ENCODE data around the gene KCNA1. TPM values are rescaled to one million over a fixed set of nuclear protein-coding genes. Genes with fewer than 3 reads are reported as not detected.

The KCNA1 gene
- total and polyA plus RNA-seq, 8 donors = 0.19 TPM; not detected in 7

GRCh38 chr12:4934407-4935035, 24.8 kb downstream of the KCNA1 start:
- no peaks in the 10 kb centered on the region for H3K9me3 ChIP-seq
- no peak for ATAC-seq
- intact Hi-C loops (cut with DNase I) = no loop called here

GRCh38 chr12:4938900-4939299, 29.2 kb downstream of the KCNA1 start:
- no peaks in the 10 kb centered on the region for H3K9me3 ChIP-seq
- DNase-seq (no peak), FAIRE-seq (no peak), ATAC-seq (no peak)
- intact Hi-C loops (cut with DNase I) = no loop called here
- no peak overlapping the region for H3K27ac ChIP-seq
- 69 to 77% methylated on average over 7 of the region's 7 CpGs for WGBS, 2 donors
- peaks cover 0 to 11% (median 0%) of the 10 kb centered on the region in 4 donors for H3K27me3 ChIP-seq
- H3K4me3 ChIP-seq = no peak overlapping the region
- no peaks in the 10 kb centered on the region for H3K4me1 ChIP-seq
- H3K36me3 ChIP-seq = no peaks in the 10 kb centered on the region
- no peak for TF ChIP-seq CTCF (IDR thresholded peaks at IDR 0.05)

More at GRCh38 chr12:4934407-4935035, 24.8 kb downstream of the KCNA1 start:
- FAIRE-seq (no peak), DNase-seq (no peak)
- no peak for TF ChIP-seq CTCF (IDR thresholded peaks at IDR 0.05)
- Histone ChIP-seq H3K4me1 (no peaks in the 10 kb centered on the region), H3K36me3 (no peaks in the 10 kb centered on the region), H3K27me3 (peaks cover 0 to 21% (median 4%) of the 10 kb centered on the region in 4 donors), H3K4me3 (no peak overlapping the region), H3K27ac (no peak overlapping the region)
- 66 to 71% methylated on average over 2 of the region's 2 CpGs for WGBS, 2 donors

- WGBS, 2 donors = 62 to 76% methylated on average over 16 of the region's 16 CpGs
- intact Hi-C loops (cut with DNase I) = no loop called here
- TF ChIP-seq CTCF (IDR thresholded peaks at IDR 0.05) = no peak
Measured at GRCh38 chr12:4939418-4940023, 29.8 kb downstream of the KCNA1 start.

GRCh38 chr12:4943067-4943937, 33.6 kb downstream of the KCNA1 start:
- no peak for TF ChIP-seq CTCF (IDR thresholded peaks at IDR 0.05)
- intact Hi-C loops (cut with DNase I) = no loop called here
- ATAC-seq (no peak), FAIRE-seq (no peak), DNase-seq (no peak)
- WGBS, 2 donors = 74 to 79% methylated on average over 10 of the region's 10 CpGs
- no peaks in the 10 kb centered on the region for H3K27me3 ChIP-seq
- no peaks in the 10 kb centered on the region for H3K36me3 ChIP-seq
- H3K27ac ChIP-seq = no peak overlapping the region
- H3K4me1 ChIP-seq = no peaks in the 10 kb centered on the region
- no peak overlapping the region for H3K4me3 ChIP-seq
- no peaks in the 10 kb centered on the region for H3K9me3 ChIP-seq

More at GRCh38 chr12:4939418-4940023, 29.8 kb downstream of the KCNA1 start:
- Histone ChIP-seq H3K27me3 (peaks cover 0 to 5% (median 0%) of the 10 kb centered on the region in 4 donors), H3K4me3 (no peak overlapping the region), H3K36me3 (no peaks in the 10 kb centered on the region), H3K9me3 (no peaks in the 10 kb centered on the region), H3K27ac (no peak overlapping the region), H3K4me1 (no peaks in the 10 kb centered on the region)
- ATAC-seq (no peak), DNase-seq (no peak), FAIRE-seq (no peak)
